Lung (tissue), 12 donors: ENCODE measurements around the gene LDHD. TPM values are rescaled to one million over a fixed set of nuclear protein-coding genes. Genes with fewer than 3 reads are reported as not detected.

Source experiments
- ATAC-seq: fragments of 200-7000 bp; cut with Tn5 transposase; one replicate; pipeline ENCODE4 v1.9.1; 2020; ENCODE audit warnings: moderate number of reproducible peaks; ENCODE audit not compliant: insufficient read depth, low FRiP score
- DNase-seq, 3 donors: peaks; one replicate each; pipeline ENCODE4 v3.0.0-alpha.2; 2013 to 2017
- H3K27ac ChIP-seq, 2 donors: one replicate each; pipeline ENCODE4 v1.5.1; 2013; ENCODE audit warnings: mild to moderate bottlenecking in 2 of 2, moderate library complexity in 2 of 2, control low read depth in 1 of 2, inconsistent platforms in 1 of 2, low read depth in 1 of 2, low read length in 1 of 2
- H3K27me3 ChIP-seq, 3 donors: one replicate each; pipeline ENCODE4 v1.5.1; 2013; ENCODE audit warnings: low read length in 2 of 3; ENCODE audit not compliant: control insufficient read depth in 3 of 3, insufficient read depth in 3 of 3
- H3K36me3 ChIP-seq, 4 donors: one replicate each; pipeline ENCODE4 v1.5.1; 2013; ENCODE audit warnings: low read length in 4 of 4, mild to moderate bottlenecking in 1 of 4, moderate library complexity in 1 of 4; ENCODE audit not compliant: control insufficient read depth in 4 of 4, insufficient read depth in 4 of 4
- H3K4me1 ChIP-seq, 5 donors: one replicate each; pipeline ENCODE4 v1.5.1; 2013; ENCODE audit warnings: low read length in 5 of 5, mild to moderate bottlenecking in 2 of 5, moderate library complexity in 1 of 5; ENCODE audit not compliant: control insufficient read depth in 5 of 5, insufficient read depth in 5 of 5
- H3K4me3 ChIP-seq: one replicate; pipeline ENCODE4 v1.5.1; 2013; ENCODE audit warnings: mild to moderate bottlenecking, control low read depth, moderate library complexity
- H3K9ac ChIP-seq, 2 donors: one replicate each; pipeline ENCODE4 v1.5.1; 2013; ENCODE audit warnings: low read length in 2 of 2, control low read depth in 1 of 2; ENCODE audit not compliant: insufficient read depth in 1 of 2
- H3K9me3 ChIP-seq, 4 donors: one replicate each; pipeline ENCODE4 v1.5.1; 2013; ENCODE audit warnings: low read length in 3 of 4, mild to moderate bottlenecking in 1 of 4, moderate library complexity in 1 of 4; ENCODE audit not compliant: control insufficient read depth in 4 of 4, insufficient read depth in 3 of 4
- CTCF ChIP-seq: IDR thresholded peaks from 2 replicates; pipeline ENCODE4 v1.5.1; 2012; ENCODE audit warnings: mild to moderate bottlenecking; ENCODE audit errors: control extremely low read depth, extremely low read depth
- WGBS, 2 donors: extraction: QIAGEN DNeasy Blood & Tissue Kit; methylation state at CpG; one replicate each; pipeline ENCODE4 v1.1.7; 2013; 5-methylcytosine and 5-hydroxymethylcytosine counted together
- polyA plus RNA-seq, 2 donors: library from polyadenylated mRNA; stranded (reverse); fragments of 200-250 nt; gene quantifications; one replicate each; pipeline ENCODE4 v1.2.1, GENCODE V29; 2013
- total RNA-seq, 2 donors: library from RNA; depleted of rRNA in 1 of 2; stranded (reverse); fragments of >200 nt in 1 of 2; gene quantifications; one replicate each; pipeline ENCODE4 v1.2.1, GENCODE V29; 2014 to 2021
- donor health status: control.
- donor health status: control.
- donor health status: Bipolar disorder and iron deficiency.
- donor health status: healthy.
- donor health status: DM: yes; HTN: yes; CAD: no.

The LDHD gene
- total and polyA plus RNA-seq, 4 donors: 4.3 to 17.0 (median 8.1) TPM

GRCh38 chr16:75118943-75119539, 2.5 kb upstream of the LDHD start:
- no peaks in the 10 kb centered on the region for H3K27me3 ChIP-seq
- 87 to 94% methylated on average over 6 of the region's 6 CpGs for WGBS, 2 donors
- peaks cover 0 to 11% (median 0%) of the 10 kb centered on the region in 5 donors for H3K4me1 ChIP-seq
- no peak for DNase-seq
- TF ChIP-seq CTCF: no peak
- no peaks in the 10 kb centered on the region for H3K36me3 ChIP-seq
- H3K9ac ChIP-seq: no peak overlapping the region
- H3K27ac ChIP-seq: no peak overlapping the region
- no peak for ATAC-seq
- H3K4me3 ChIP-seq: no peak overlapping the region
- peaks cover 0 to 4% (median 3%) of the 10 kb centered on the region in 4 donors for H3K9me3 ChIP-seq

- DNase-seq (no peak), ATAC-seq (no peak)
- H3K27ac ChIP-seq: no peak overlapping the region
- TF ChIP-seq CTCF: no peak
- peaks cover 0 to 2% (median under 1%) of the 10 kb centered on the region in 4 donors for H3K9me3 ChIP-seq
- peaks cover 0 to 20% (median 0%) of the 10 kb centered on the region in 5 donors for H3K4me1 ChIP-seq
- H3K4me3 ChIP-seq: no peak overlapping the region
- no peaks in the 10 kb centered on the region for H3K27me3 ChIP-seq
- WGBS, 2 donors: 43 to 51% methylated on average over 3 of the region's 3 CpGs
- H3K9ac ChIP-seq: peak overlapping the region in 1 of 2 donors; percentile 38
- H3K36me3 ChIP-seq: peaks cover 0 to 5% (median 0%) of the 10 kb centered on the region in 4 donors
Measured at GRCh38 chr16:75116911-75117245, 298 bp upstream of the LDHD start.

- H3K4me1 ChIP-seq: peaks cover 0 to 23% (median 7%) of the 10 kb centered on the region in 5 donors
- H3K9me3 ChIP-seq: no peaks in the 10 kb centered on the region
- peaks cover 0 to 5% (median 0%) of the 10 kb centered on the region in 4 donors for H3K36me3 ChIP-seq
- no peak for TF ChIP-seq CTCF
- H3K27ac ChIP-seq: no peak overlapping the region
- DNase-seq: no peak
- H3K9ac ChIP-seq: no peak overlapping the region
- H3K27me3 ChIP-seq: no peaks in the 10 kb centered on the region
- ATAC-seq: no peak
- 91 to 94% methylated on average over 45 of the region's 45 CpGs for WGBS, 2 donors
- no peak overlapping the region for H3K4me3 ChIP-seq
Measured at GRCh38 chr16:75114946-75115825, 1.4 kb downstream of the LDHD start.
